Stromal cell of bone marrow (primary cell): ENCODE results near the gene NPFFR1.
"Not testable (repeated sequence)": the region's sequence is repeated elsewhere in the genome, so short reads cannot be mapped to it uniquely, and the experiment has no call there.

Source experiments
- DNase-seq: peaks from one replicate; pipeline ENCODE4 v3.0.0-alpha.2; 2012; ENCODE audit warnings: low read depth

Gene NPFFR1

GRCh38 chr10:70222811-70223447 is 60.9 kb downstream of the NPFFR1 start:
- DNase-seq, result not testable (repeated sequence)

GRCh38 chr10:70222340-70222794 is 61.4 kb downstream of the NPFFR1 start:
- no peak for DNase-seq

- DNase-seq, result no peak
Measured at GRCh38 chr10:70221030-70221429, 62.8 kb downstream of the NPFFR1 start.

- DNase-seq, result no peak
Measured at GRCh38 chr10:70212879-70213278, 70.9 kb downstream of the NPFFR1 start.

- no peak for DNase-seq
Measured at GRCh38 chr10:70212277-70212676, 71.5 kb downstream of the NPFFR1 start.

GRCh38 chr10:70206762-70207161 is 77.0 kb downstream of the NPFFR1 start:
- no peak for DNase-seq

GRCh38 chr10:70201105-70201504 is 82.7 kb downstream of the NPFFR1 start:
- DNase-seq, result no peak

GRCh38 chr10:70198696-70199466 is 84.9 kb downstream of the NPFFR1 start:
- DNase-seq, result no peak
